Skin epidermis (tissue), 12 donors: ENCODE data around the gene ZNF512B.
"Not testable (repeated sequence)": the region's sequence is repeated elsewhere in the genome, so short reads cannot be mapped to it uniquely, and the experiment has no call there.

Experiments
- H3K27ac ChIP-seq, 21 experiments: fragments of 200-600 bp; sonication (generic) in 11 of 21; one replicate each; pipeline ENCODE4 v1.5.0; 2020; ENCODE audit warnings: mild to moderate bottlenecking in 3 of 21, inconsistent platforms in 2 of 21, moderate library complexity in 2 of 21
- H3K4me3 ChIP-seq, 7 experiments: fragments of 200-600 bp; sonication (generic) in 2 of 7; one replicate each; pipeline ENCODE4 v1.5.0; 2020; ENCODE audit warnings: inconsistent platforms in 2 of 7, mild to moderate bottlenecking in 2 of 7, moderate library complexity in 1 of 7

Gene ZNF512B, protein sequence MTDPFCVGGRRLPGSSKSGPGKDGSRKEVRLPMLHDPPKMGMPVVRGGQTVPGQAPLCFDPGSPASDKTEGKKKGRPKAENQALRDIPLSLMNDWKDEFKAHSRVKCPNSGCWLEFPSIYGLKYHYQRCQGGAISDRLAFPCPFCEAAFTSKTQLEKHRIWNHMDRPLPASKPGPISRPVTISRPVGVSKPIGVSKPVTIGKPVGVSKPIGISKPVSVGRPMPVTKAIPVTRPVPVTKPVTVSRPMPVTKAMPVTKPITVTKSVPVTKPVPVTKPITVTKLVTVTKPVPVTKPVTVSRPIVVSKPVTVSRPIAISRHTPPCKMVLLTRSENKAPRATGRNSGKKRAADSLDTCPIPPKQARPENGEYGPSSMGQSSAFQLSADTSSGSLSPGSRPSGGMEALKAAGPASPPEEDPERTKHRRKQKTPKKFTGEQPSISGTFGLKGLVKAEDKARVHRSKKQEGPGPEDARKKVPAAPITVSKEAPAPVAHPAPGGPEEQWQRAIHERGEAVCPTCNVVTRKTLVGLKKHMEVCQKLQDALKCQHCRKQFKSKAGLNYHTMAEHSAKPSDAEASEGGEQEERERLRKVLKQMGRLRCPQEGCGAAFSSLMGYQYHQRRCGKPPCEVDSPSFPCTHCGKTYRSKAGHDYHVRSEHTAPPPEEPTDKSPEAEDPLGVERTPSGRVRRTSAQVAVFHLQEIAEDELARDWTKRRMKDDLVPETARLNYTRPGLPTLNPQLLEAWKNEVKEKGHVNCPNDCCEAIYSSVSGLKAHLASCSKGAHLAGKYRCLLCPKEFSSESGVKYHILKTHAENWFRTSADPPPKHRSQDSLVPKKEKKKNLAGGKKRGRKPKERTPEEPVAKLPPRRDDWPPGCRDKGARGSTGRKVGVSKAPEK

GRCh38 chr20:63969838-63970713 lies at the start of gene ZNF512B:
Gene ZNF512B (minus strand): TSS chr20:63969930. CDS start chr20:63967950, 1,980 bp downstream.
- Histone ChIP-seq H3K27ac (peak within 1 kb of the TSS; percentile 31 to 96 (median 79)), H3K4me3 (peak within 1 kb of the TSS; percentile 44 to 73 (median 52))

DNA sequence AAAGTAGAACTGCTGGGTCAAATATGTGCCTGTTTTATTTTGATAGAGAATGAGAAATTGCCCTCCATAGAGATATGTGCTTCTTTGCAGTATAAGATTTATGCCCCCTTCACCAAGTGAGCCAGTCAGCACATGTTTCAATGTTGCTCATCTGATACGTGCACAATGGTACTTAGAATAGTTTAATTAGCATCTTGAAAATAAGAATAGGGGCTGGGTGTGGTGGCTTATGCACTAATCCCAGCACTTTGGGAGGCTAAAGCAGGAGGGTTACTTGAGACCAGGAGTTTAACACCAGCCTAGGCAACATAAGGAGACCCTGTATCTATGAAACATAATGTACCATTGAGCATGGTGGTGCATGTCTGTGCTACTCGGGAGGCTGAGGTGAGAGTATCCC lies 45.9 kb upstream of the ZNF512B start:
- no peak overlapping the region for H3K4me3 ChIP-seq
- H3K27ac ChIP-seq: no peak overlapping the region

- peak overlapping the region in 7 of 21 experiments; percentile 26 to 84 (median 50) for H3K27ac ChIP-seq
- not testable (repeated sequence) for H3K4me3 ChIP-seq
These were observed 42.8 kb upstream of the ZNF512B start for GRCh38 chr20:64012385-64013154.

DNA sequence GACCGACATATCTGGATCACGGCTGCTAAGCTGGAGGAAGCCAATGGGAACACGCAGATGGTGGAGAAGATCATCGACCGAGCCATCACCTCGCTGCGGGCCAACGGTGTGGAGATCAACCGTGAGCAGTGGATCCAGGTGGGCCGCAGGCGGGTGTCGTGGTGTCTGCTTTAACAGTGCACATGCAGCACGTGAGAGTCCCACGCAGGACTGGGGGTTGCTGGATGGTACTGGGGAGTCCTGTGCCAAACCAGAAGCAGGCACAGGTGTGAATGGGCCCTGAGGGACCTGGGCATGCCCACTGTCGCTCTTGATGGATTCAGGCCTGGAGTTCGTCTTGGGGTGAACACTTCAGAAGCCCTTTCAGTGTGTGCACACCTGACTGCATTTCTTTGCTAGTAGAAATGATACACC lies 41.6 kb upstream of the ZNF512B start:
- peak overlapping the region in 6 of 21 experiments; percentile 1 to 77 (median 48) for H3K27ac ChIP-seq

GRCh38 chr20:64010711-64011237 lies 41.0 kb upstream of the ZNF512B start:
- H3K27ac ChIP-seq: peak overlapping the region in 5 of 21 experiments; percentile 12 to 77 (median 56)
- H3K4me3 ChIP-seq: no peak overlapping the region

More for the DNA sequence above, 41.6 kb upstream of the ZNF512B start:
- no peak overlapping the region for H3K4me3 ChIP-seq

DNA sequence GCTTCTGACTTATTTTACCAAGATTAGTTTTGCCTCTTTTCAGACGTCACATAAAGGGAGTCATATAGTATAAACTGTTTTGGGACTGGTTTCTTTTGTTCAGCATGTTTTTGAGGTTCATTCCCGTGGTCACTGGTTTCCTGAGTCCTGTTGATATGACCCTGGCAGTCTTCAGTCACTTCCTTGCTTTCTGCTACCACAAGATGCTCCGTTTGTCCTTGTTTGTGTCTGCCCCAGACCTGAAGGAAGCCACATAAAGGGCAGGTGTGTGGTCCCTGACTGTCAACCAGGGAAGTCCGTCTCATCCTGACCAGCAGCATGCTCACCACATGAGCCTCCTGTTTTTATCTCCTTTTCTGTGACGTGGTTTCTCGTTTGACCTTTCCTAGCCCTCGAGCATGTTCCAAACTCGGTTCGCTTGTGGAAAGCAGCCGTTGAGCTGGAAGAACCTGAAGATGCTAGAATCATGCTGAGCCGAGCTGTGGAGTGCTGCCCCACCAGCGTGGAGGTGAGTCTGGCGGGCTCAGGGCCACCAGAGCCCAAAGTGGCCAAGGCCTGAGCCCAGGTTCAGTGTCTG lies 40.2 kb upstream of the ZNF512B start:
- peak overlapping the region in 3 of 21 experiments; percentile 16 to 77 (median 56) for H3K27ac ChIP-seq
- no peak overlapping the region for H3K4me3 ChIP-seq

GRCh38 chr20:64006902-64007301 lies 37.2 kb upstream of the ZNF512B start:
- Histone ChIP-seq H3K27ac (no peak overlapping the region), H3K4me3 (no peak overlapping the region)

- Histone ChIP-seq H3K27ac (no peak overlapping the region), H3K4me3 (no peak overlapping the region)
These were observed 36.8 kb upstream of the ZNF512B start for GRCh38 chr20:64006490-64006889.

DNA sequence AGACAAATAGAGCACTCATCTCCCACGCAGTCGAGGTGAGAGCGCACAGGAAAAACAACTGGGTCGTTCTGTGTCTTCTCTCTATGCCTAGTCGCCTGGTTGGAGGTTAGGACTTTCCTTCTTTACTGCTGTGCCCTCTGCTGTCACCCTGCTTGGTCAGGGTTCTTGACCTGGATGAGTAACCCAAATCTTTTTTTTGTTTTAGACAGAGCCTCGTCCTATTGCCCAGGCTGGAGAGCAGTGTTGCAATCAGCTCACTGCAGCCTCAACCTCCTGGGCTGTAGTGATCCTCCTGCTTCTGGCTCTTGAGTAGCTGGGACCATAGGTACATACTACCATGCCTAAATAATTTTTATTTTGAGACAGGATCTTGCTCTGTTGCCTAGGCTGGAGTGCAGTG lies 35.7 kb upstream of the ZNF512B start:
- H3K4me3 ChIP-seq: no peak overlapping the region
- H3K27ac ChIP-seq: no peak overlapping the region

DNA sequence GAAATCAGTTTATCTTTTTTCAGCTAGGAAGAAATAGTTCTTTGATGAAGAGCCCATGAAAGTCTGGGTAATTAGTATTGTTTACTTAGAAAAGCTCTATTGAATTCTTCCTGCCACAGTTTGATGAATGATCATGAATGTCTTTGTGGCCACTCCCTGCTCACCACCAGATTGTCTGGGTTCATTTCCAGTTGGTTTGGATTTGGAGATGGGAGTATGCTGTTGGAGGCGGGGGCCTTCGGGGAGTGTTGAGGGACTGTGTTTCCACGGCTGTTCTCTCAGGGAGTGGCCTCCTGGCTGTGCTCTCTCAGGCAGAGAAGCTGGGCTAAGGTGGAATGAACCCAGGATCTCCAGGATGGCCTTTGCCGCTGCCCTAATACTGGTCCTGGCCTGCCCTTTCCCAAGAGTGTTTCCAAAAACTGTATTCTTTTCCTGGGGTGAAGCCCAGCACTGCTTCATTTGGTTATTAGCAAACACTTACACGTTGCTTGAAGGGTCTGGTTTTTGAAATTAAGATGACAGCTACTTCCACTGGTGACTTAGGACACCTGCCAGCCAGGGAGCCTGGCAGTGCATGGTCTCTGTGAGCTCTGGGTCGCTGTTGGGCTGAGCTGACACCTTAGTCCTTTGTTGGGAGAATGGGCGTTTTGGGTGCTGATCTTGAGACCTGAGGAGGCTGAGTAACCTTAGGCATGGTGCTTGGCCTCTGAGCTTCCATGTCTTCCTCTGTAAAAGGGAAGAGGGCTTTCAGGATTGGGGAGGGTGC lies 34.4 kb upstream of the ZNF512B start:
- H3K27ac ChIP-seq: peak overlapping the region in 2 of 21 experiments; percentile 0 to 28
- H3K4me3 ChIP-seq: no peak overlapping the region

DNA sequence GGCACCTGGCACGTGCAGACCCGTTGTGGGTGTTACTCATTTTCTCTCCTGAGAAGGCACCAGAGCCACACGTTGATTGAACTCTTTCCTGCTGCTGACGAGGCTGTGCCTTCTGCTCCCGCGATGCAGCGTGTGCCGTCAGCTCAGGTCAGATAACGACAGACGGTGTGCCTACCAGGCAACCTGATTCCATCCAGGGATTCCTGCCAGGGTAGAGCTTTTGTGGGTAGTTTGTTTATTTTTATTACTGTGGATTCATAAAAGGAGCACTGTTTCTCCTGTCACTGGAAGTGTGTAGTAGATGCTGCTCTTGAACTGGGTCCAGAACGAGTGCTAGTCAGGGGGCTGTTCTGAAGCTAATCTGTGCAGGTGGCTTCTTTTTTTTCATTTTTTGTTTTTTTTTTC lies 31.9 kb upstream of the ZNF512B start:
- Histone ChIP-seq H3K27ac (no peak overlapping the region), H3K4me3 (no peak overlapping the region)

- Histone ChIP-seq H3K27ac (no peak overlapping the region), H3K4me3 (no peak overlapping the region)
These were observed 31.2 kb upstream of the ZNF512B start for GRCh38 chr20:64000906-64001305.

GRCh38 chr20:63982937-63983336 lies 13.2 kb upstream of the ZNF512B start:
- no peak overlapping the region for H3K27ac ChIP-seq

GRCh38 chr20:63980806-63981728 lies 11.3 kb upstream of the ZNF512B start, which contains the start of gene PRPF6:
Gene PRPF6 (plus strand): TSS chr20:63981132. CDS start chr20:63981246, 114 bp downstream.
- peak within 1 kb of the TSS; percentile 55 to 96 (median 88) for H3K4me3 ChIP-seq
- peak within 1 kb of the TSS; percentile 49 to 97 (median 91) for H3K27ac ChIP-seq

More at GRCh38 chr20:63982937-63983336, 13.2 kb upstream of the ZNF512B start:
- no peak overlapping the region for H3K4me3 ChIP-seq

GRCh38 chr20:63980317-63980805 lies 10.6 kb upstream of the ZNF512B start:
- H3K4me3 ChIP-seq: peak overlapping the region; percentile 55 to 96 (median 88)
- H3K27ac ChIP-seq: peak overlapping the region; percentile 49 to 97 (median 91)
